Epithelial cell of proximal tubule (primary cell): Measurements from ENCODE around the gene HAAO. TPM values are rescaled to one million over a fixed set of nuclear protein-coding genes. Genes with fewer than 3 reads are reported as not detected.

Experiments used
- DNase-seq: peaks from one replicate; pipeline ENCODE4 v3.0.0-alpha.2; 2011; ENCODE audit warnings: low read depth
- H3K4me3 ChIP-seq: 2 replicates; pipeline ENCODE4 v1.5.1; 2011; ENCODE audit warnings: low read depth, mild to moderate bottlenecking, low read length
- total RNA-seq: library from RNA; depleted of rRNA; stranded (reverse); fragments of >200 nt; gene quantifications from 2 replicates; pipeline ENCODE4 v1.2.3, GENCODE V29; 2015
- TF ChIP-seq, protein P1 (sequence below): conservative IDR thresholded peaks from 2 replicates; pipeline ENCODE4 v1.5.1; 2012; ENCODE audit warnings: low read depth, mild to moderate bottlenecking, low read length

The HAAO gene
- total RNA-seq, 1 donor from 2014 or later: 6.1 TPM

DNA sequence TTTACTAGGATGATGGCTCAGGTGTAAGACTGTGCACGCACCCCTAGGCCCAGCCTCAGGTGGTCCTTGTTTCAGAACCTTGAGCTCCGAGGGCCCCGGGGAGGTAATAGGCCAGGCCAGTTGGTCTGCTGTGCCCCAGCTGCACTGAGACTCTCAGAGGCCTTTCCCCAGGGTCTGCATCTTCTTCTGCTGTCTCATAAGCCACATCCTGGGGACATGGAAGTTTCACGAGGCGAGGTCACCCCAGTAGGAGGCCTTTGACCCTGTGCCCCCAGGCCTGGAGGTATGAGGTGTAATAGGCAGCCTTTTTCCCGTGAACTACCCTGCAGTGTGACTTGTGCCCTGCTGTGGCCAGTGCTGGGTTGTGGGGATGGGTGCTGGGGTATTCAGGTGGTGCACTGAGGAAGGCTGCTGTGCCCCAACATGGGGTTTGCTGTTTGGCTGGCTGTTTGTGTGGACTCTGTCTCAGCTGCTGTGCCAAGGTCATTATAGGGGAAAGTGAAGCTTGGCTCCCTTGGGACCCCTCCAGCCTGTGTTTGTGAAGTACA, 35.3 kb downstream of the HAAO start:
- no peak overlapping the region for H3K4me3 ChIP-seq
- no peak for DNase-seq
- TF ChIP-seq, protein P1, sequence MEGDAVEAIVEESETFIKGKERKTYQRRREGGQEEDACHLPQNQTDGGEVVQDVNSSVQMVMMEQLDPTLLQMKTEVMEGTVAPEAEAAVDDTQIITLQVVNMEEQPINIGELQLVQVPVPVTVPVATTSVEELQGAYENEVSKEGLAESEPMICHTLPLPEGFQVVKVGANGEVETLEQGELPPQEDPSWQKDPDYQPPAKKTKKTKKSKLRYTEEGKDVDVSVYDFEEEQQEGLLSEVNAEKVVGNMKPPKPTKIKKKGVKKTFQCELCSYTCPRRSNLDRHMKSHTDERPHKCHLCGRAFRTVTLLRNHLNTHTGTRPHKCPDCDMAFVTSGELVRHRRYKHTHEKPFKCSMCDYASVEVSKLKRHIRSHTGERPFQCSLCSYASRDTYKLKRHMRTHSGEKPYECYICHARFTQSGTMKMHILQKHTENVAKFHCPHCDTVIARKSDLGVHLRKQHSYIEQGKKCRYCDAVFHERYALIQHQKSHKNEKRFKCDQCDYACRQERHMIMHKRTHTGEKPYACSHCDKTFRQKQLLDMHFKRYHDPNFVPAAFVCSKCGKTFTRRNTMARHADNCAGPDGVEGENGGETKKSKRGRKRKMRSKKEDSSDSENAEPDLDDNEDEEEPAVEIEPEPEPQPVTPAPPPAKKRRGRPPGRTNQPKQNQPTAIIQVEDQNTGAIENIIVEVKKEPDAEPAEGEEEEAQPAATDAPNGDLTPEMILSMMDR: no peak

- H3K4me3 ChIP-seq: no peak overlapping the region
- TF ChIP-seq, protein P1: no peak
- no peak for DNase-seq
These were observed 36.1 kb downstream of the HAAO start for GRCh38 chr2:42756150-42756775.

- DNase-seq: no peak
These were observed 37.0 kb downstream of the HAAO start for GRCh38 chr2:42755191-42755880.

DNA sequence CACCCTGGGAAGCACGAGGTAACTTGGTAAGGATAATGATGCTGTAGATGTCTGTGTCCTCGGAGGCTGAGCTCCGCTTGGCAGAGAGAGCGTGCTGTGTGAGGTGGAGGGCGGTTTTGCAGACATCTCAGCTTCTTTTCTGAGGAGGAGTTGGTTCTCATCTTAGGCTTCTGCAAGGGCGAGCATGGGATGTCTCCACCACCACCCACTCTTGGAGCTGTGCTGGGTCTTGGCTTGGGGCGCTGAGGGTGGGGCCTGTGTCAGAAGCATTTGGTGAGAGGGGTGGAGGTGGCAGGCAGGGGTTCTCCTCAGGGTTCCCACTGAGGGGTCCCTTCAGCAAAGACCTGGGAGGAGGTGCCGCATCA, 37.6 kb downstream of the HAAO start:
- DNase-seq: no peak
- no peak overlapping the region for H3K4me3 ChIP-seq
- TF ChIP-seq, protein P1: no peak

More at GRCh38 chr2:42755191-42755880, 37.0 kb downstream of the HAAO start:
- TF ChIP-seq, protein P1: no peak
- H3K4me3 ChIP-seq: no peak overlapping the region

GRCh38 chr2:42754021-42754775, 38.2 kb downstream of the HAAO start:
- no peak for DNase-seq
- TF ChIP-seq, protein P1: no peak
- no peak overlapping the region for H3K4me3 ChIP-seq

DNA sequence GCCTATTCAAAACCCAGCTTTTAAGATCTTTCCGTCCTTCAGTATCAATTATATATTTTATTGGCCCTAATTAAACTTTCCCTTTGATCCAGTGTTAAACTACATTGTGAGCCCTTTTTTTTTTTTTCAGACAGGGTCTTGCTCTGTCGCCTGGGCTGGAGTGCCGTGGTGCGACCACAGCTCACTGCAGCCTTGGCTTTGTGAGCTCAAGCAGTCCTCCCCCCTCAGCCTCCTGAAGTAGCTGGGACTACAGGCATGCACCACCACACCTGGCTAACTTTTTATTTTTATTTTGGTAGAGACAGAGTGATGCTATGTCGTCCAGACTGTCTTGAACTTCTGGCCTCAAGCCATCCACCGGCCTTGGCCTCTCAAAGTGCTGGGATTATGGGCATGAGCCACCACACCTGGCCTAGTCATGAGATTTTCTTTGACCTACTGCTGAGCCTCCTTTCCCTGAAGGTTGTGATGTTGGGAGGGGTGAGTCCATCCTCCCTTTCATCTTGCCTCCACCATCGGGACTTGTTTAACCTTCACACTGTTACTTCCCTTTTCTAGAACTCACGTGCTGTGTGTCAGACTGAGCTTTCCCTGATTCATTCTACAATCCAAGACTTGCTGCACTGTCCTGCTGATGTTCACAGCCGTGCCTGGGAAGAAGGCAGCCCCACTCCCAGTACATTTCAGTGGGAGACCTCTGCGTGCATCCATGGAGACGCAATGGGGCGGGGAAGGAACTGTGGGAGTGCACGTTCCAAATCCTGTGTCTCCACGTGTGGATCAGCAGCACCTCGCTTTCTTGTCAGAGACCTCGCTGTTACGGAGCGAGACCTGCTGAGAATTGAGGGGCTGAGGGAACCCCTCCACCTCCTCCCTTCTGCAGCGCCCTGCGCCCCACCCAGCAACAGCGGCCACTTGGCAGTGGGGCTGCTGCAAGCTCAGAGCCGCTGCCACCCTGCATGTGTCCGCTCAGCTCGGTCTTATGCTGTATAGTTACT, 39.3 kb downstream of the HAAO start:
- DNase-seq: no peak
- H3K4me3 ChIP-seq: no peak overlapping the region
- TF ChIP-seq, protein P1: no peak
